ENCODE measurements around the gene LYPD4.

Gene LYPD4

DNA sequence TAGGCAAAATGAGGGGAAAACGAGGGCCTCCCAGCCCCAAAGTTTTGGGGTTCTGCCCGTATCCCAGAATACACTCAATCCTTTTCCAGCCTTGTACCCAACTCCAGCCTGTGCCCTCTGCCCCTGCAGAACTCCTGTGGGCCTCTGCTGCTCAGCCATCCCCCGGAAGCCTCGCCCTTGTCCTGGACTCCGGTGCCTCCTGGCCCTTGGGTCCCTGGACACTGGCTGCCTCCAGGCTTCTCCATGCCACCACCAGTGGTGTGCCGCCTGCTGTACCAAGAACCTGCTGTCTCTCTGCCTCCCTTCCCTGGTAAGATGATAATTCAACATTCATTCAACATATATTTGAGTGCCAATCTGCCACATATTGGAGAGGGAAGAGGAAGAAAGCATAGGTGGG, 4.2 kb upstream of the LYPD4 start:
- Histone ChIP-seq H3K4me3 (no peak overlapping the region), H3K27ac (no peak overlapping the region)
- no peak for DNase-seq (ENCODE audit: low spot score)
- TF ChIP-seq, protein P1, sequence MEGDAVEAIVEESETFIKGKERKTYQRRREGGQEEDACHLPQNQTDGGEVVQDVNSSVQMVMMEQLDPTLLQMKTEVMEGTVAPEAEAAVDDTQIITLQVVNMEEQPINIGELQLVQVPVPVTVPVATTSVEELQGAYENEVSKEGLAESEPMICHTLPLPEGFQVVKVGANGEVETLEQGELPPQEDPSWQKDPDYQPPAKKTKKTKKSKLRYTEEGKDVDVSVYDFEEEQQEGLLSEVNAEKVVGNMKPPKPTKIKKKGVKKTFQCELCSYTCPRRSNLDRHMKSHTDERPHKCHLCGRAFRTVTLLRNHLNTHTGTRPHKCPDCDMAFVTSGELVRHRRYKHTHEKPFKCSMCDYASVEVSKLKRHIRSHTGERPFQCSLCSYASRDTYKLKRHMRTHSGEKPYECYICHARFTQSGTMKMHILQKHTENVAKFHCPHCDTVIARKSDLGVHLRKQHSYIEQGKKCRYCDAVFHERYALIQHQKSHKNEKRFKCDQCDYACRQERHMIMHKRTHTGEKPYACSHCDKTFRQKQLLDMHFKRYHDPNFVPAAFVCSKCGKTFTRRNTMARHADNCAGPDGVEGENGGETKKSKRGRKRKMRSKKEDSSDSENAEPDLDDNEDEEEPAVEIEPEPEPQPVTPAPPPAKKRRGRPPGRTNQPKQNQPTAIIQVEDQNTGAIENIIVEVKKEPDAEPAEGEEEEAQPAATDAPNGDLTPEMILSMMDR (IDR thresholded peaks at IDR 0.05), result no peak

DNA sequence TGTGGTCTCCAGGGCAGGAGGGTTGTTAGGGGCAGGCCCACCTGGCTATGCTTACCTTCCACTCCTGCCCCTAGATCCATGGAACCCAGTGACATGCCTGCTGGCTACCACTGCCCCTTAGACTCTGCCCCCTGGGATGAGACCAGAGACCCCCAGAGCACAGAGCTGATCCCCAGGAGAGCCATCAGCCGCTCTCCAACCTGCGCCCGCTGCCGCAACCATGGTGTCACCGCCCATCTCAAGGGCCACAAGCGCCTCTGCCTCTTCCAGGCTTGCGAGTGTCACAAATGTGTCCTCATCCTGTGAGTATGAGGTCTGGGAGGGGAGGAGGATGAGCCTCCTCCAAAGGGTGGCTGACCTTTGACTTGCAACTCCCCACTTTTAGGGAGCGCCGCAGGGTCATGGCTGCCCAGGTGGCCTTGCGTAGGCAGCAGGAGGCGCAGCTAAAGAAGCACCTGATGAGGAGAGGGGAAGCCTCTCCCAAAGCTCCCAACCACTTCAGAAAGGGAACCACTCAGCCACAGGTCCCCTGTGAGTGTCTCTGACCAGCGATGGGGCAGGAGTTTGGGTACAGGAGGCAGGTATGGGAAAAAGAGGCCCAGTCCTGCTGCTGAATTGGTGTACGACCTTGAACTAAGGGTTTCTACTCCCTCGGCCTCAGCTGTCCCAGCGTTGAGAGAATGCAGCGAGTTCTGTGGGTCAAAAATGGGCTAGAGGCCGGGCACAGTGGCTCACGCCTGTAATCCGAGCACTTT, 3.0 kb upstream of the LYPD4 start:
- no peak for DNase-seq (ENCODE audit: low spot score)
- TF ChIP-seq, protein P1 (IDR thresholded peaks at IDR 0.05), result no peak
- H3K27ac ChIP-seq, result no peak overlapping the region
- no peak overlapping the region for H3K4me3 ChIP-seq

DNA sequence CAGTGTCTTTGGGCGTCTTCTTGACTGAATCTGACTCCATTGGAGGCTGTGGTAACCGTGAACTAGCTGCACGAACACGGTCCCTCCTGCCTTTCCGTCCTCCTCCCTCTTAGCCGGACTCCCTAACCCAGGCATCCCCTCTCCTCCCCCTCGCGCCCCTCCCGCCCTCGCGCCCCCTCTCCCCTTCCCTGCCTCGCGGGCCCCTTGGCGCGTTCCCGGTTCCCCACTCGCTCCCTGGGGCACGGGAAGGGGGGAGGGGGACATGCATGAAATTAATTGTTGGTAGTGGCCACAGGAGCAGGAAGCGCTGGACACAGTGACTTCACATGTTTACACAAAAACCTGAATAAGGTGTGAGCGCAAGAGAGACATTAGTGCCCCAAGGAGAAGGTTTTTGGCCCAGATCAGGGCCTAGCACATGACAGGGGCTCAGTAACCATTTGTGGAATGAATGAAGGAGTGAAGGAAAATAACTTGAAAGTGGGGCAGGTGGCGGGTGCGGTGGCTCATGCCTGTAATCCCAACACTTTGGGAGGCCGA, 638 bp upstream of the LYPD4 start:
- no peak for DNase-seq (ENCODE audit: low spot score)

DNA sequence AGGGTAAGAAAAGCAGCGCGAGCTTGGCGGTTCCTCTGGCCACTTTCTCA, 343 bp upstream of the LYPD4 start, which contains the start of gene DMRTC2:
TSS of gene DMRTC2 (plus strand) at position 42 of the 50 bp plus-strand sequence. CDS start 2,387 bp downstream, outside the sequence.
- H3K27ac ChIP-seq, result no peak within 1 kb of the TSS
- no peak for DNase-seq (ENCODE audit: low spot score)
- H3K4me3 ChIP-seq, result no peak within 1 kb of the TSS
- TF ChIP-seq, protein P1 (IDR thresholded peaks at IDR 0.05), result no peak

More for the DNA sequence above, 638 bp upstream of the LYPD4 start:
- H3K27ac ChIP-seq, result no peak overlapping the region
- H3K4me3 ChIP-seq, result no peak overlapping the region
- TF ChIP-seq, protein P1 (IDR thresholded peaks at IDR 0.05), result no peak

DNA sequence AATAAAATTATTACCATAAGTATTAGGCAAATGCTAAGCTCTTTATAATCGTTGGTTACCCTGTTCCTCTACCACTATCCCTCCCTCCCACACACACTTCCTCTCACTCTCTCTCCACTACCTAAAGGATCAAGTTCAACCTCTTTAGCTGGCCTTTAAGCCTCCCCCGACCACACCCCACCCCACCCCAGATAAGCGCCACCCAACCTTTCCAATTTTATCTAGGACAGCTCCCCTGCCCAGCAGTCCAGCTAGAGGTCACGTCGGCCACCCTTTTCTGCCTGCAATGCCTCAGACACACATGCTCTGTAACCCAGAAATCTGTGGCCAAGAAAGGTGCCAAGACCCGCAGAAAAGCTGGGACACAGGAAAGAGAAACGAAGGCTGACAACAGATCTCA, 1.1 kb downstream of the LYPD4 start:
- DNase-seq (ENCODE audit: low spot score), result no peak
- Histone ChIP-seq H3K4me3 (no peak overlapping the region), H3K27ac (no peak overlapping the region)
- TF ChIP-seq, protein P1 (IDR thresholded peaks at IDR 0.05), result no peak

DNA sequence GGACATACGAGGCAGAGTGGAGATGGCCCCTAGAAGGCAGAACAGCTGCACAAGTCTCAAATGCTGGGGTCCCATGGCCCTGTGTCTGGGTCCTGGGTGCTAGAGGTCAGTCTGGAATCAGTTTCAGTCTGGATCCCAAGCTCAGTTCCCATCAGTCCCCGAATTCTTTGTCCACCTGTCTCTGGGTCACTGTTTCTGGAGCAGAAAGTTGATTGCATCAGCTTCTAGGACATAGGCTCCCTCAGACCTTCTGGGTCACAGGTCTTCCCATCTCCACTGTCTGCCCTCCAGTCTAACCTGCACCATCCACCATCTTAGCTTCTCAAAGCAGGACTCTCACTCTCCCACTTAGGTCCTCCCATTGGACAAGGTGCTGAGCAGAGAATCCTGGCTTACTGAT, 5.3 kb downstream of the LYPD4 start:
- H3K27ac ChIP-seq, result no peak overlapping the region
- no peak overlapping the region for H3K4me3 ChIP-seq
- no peak for DNase-seq (ENCODE audit: low spot score)
- TF ChIP-seq, protein P1 (IDR thresholded peaks at IDR 0.05), result no peak

DNA sequence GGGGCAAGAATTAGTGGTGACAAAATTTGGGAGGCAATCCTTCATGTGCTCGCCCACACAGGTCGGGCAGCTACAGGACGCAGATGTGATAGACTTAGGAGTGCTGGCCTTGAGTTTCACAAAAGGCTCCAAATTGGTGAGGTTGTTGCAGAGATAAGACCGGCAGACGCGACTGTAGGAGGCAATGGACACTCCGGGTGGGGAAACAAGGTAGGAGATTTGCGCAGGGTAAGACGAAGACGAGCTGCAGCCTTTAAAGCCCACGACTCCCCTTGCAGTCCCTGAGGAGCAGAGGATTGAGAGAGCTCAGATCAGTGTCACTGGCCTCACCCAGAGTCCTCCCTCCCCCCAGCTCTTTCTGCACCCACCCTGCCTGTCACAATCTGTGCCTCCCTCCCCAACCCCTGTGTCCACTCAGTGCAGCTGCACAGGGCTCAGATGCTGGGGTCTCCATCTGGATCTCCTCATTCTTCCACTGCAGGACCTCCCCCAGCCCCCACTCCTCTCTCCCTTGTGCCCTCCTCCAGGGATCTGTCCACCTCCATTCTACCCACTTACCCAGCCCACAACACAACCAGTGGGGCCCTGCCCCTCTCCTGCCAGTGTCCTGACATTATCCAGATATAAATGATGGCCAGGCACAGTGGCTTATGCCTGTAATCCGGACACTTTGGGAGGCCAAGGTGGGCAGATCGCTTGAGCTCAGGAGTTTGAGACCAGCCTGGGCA, 6.3 kb downstream of the LYPD4 start:
- TF ChIP-seq, protein P1 (IDR thresholded peaks at IDR 0.05), result no peak
- no peak overlapping the region for H3K4me3 ChIP-seq
- no peak for DNase-seq (ENCODE audit: low spot score)
- no peak overlapping the region for H3K27ac ChIP-seq

All from coronary artery (tissue), 2 donors.